NB4 (cell line): ENCODE results near the gene TNFAIP8.

Experiments
- CTCF ChIP-seq: IDR thresholded peaks from one replicate; pipeline ENCODE4 v1.5.1; 2012; ENCODE audit warnings: low read depth, low read length
- MYC ChIP-seq: IDR thresholded peaks from 2 replicates; pipeline ENCODE4 v1.6.1; 2011; ENCODE audit warnings: low read depth, low read length

DNA sequence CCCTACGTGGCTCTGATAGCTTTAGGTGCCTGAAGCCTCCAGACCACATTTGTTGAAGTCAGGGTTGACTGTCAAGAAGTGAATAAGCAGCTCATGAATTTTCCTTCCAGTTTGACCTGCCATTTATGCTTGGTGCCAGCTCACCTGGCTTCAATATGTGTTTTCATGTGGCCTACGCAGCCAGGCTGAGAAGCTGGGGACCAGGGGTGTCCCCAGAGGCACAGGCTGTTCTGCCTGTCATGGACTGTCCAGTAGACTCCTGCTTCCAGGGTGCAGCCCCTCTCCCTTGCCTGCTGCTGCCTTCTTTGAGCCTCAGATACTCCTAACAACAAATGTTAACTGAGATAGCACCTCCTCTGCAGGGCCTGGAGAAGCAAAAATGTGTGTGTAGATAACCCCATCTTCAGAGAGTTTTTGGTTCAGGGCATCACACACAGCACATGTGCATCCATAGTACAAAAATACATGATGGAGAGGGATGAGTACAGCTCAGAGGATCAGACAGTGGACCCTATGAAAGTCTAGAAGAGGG is 5.8 kb downstream of the TNFAIP8 start:
- no peak for TF ChIP-seq CTCF
- no peak for TF ChIP-seq MYC
